T-helper 2 cell treated with Interferon-gamma antibody and Interleukin-4, amounts not matched to agents 100 ng/mL and 5 ng/mL, for 36 hours (primary cell): Measurements from ENCODE around the gene NFILZ. TPM values are rescaled to one million over a fixed set of nuclear protein-coding genes. Genes with fewer than 3 reads are reported as not detected.

ENCODE experiments used
- intact Hi-C: fragments of 100-400 bp; cut with micrococcal nuclease; formaldehyde crosslinking; loops from one replicate; pipeline ENCODE4 v1.15.1; 2023
- total RNA-seq: library from RNA; stranded (reverse); gene quantifications from 2 replicates; pipeline ENCODE4 v1.2.3, GENCODE V29; 2022

NFILZ gene
- total RNA-seq, 1 donor from 2014 or later, result not detected

GRCh38 chr19:8641221-8641907 lies 10.9 kb downstream of the NFILZ start:
- intact Hi-C loops, result no loop called here

- intact Hi-C loops, result no loop called here
These were observed 11.6 kb downstream of the NFILZ start for GRCh38 chr19:8641908-8642547.

- intact Hi-C loops, result no loop called here
These were observed 12.1 kb downstream of the NFILZ start for GRCh38 chr19:8642561-8642960.

GRCh38 chr19:8643860-8644653 lies 13.6 kb downstream of the NFILZ start:
- intact Hi-C loops, result no loop called here

- intact Hi-C loops, result no loop called here
These were observed 17.8 kb downstream of the NFILZ start for GRCh38 chr19:8648240-8648639.

- intact Hi-C loops, result loop anchor here (1.0 kb wide), 2 partner anchors 40 to 425 kb away; no protein-coding TSS in a partner anchor
These were observed 24.3 kb downstream of the NFILZ start for GRCh38 chr19:8654591-8655339.

GRCh38 chr19:8655340-8655709 lies 24.9 kb downstream of the NFILZ start:
- intact Hi-C loops, result no loop called here

- intact Hi-C loops, result no loop called here
These were observed 27.4 kb downstream of the NFILZ start for GRCh38 chr19:8657869-8658268.

- intact Hi-C loops, result loop anchor here (10.0 kb wide), 1 partner anchor 175 kb away; the partner anchor contains the start of genes MBD3L1 and ZNF558
These were observed 29.5 kb downstream of the NFILZ start for GRCh38 chr19:8659905-8660304.

- intact Hi-C loops, result loop anchor here (10.0 kb wide), 1 partner anchor 173 kb away; the partner anchor contains the start of genes MBD3L1 and ZNF558
These were observed 31.8 kb downstream of the NFILZ start for GRCh38 chr19:8662263-8662662.

- intact Hi-C loops, result loop anchor here (10.0 kb wide), 1 partner anchor 171 kb away; the partner anchor contains the start of genes MBD3L1 and ZNF558
These were observed 33.7 kb downstream of the NFILZ start for GRCh38 chr19:8663920-8664670.

- intact Hi-C loops, result loop anchor here (10.0 kb wide), 1 partner anchor 170 kb away; the partner anchor contains the start of genes MBD3L1 and ZNF558
These were observed 34.2 kb downstream of the NFILZ start for GRCh38 chr19:8664671-8665057.

GRCh38 chr19:8665468-8666213 lies 35.2 kb downstream of the NFILZ start:
- intact Hi-C loops, result loop anchor here (10.0 kb wide), 1 partner anchor 169 kb away; the partner anchor contains the start of genes MBD3L1 and ZNF558

GRCh38 chr19:8666814-8667405 lies 36.5 kb downstream of the NFILZ start:
- intact Hi-C loops, result loop anchor here (10.0 kb wide), 1 partner anchor 168 kb away; the partner anchor contains the start of genes MBD3L1 and ZNF558

- intact Hi-C loops, result no loop called here
These were observed 43.0 kb downstream of the NFILZ start for GRCh38 chr19:8673276-8673891.

GRCh38 chr19:8675066-8675465 lies 44.6 kb downstream of the NFILZ start:
- intact Hi-C loops, result no loop called here

- intact Hi-C loops, result no loop called here
These were observed 47.9 kb downstream of the NFILZ start for GRCh38 chr19:8678244-8678807.
